SK-N-MC (cell line): ENCODE measurements around the gene CCDC187.

ENCODE experiments used
- EZH2 ChIP-seq: fragments of 200-600 bp; sonication (generic); IDR thresholded peaks from one replicate; pipeline ENCODE4 v1.6.1; 2017; ENCODE audit warnings: antibody characterized with exemption
- FOXP2 ChIP-seq: optimal IDR thresholded peaks from 2 replicates; pipeline ENCODE3; 2011; ENCODE audit warnings: mild to moderate bottlenecking, moderate library complexity; ENCODE audit not compliant: insufficient read depth; ENCODE audit errors: extremely low read length, control extremely low read depth
- POLR2AphosphoS5 ChIP-seq: IDR thresholded peaks from 2 replicates; pipeline ENCODE4 v1.6.1; 2012; ENCODE audit warnings: mild to moderate bottlenecking, low read depth, low read length, borderline replicate concordance

DNA sequence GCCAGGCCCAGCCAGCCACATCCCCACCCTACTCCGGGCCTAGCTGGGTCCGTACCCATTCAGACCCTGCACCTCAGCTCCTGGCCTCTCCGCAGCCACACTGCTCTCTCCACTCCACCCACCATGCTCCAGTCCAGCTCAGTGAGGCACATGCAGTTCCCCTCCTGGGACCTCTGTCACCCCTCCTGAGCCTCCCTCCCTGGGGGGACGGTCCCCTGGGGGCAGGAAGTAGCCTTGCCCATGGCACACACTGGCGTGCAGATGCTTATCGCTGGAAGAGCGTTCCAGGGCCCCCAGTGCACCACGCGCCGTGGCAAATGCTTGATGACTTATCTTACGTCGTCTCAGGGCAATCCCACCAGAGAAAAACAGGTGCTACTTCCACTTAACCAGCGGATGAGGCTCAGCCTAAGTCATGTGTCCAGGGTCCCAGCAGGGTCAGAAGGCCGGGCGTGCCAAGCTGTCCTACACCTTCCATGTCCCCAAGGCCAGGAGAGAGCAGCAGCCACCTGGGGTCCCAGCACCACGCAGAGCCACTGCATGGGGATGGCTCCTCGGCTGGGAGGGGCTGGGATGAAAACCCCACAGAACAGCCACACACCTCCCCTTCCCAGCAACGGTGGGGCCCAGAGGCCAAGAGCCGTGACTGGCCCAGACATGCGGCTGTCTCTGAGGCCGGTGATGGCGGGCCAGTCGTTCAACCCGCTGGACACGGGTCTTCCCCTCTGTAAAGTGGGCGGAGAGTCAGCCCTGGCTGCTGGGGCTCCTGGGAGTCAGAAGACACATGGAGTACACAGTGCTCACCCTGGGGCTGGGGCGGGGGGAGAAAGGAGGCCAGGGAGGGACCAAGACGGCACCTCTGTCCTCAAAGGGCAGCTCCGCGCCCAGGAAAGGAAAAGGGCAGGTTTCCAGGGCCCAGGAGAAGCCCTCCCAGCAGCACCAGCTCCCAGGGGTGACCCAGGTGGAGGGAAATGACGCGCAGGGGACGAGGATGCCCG lies 2.6 kb upstream of the CCDC187 start:
- TF ChIP-seq POLR2AphosphoS5 (no peak), EZH2 (no peak), FOXP2 (no peak)
